Measurements from ENCODE around the gene RASSF3.
A peak's percentile ranks its signal among the peaks of the same experiment; 100 is the strongest.
"Not testable (repeated sequence)": the region's sequence is repeated elsewhere in the genome, so short reads cannot be mapped to it uniquely, and the experiment has no call there.

The RASSF3 gene

DNA sequence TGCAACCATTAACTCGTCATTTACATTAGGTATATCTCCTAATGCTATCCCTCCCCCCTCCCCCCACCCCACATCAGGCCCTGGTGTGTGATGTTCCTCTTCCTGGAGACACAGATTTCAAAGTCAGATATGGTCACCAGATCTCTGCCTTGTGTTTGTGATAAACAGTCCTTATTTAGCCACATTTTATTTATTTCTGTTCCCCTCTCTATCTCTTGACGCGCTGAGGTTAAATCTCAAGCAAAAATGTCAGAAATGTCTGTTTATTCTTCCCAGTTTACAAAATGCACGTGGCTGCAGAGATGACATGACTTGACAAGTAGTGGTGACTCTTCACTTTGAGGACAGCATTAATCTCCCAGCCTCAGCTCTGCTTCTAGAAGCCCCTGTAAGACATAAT is 11.5 kb upstream of the RASSF3 start:
- no peak for DNase-seq

DNA sequence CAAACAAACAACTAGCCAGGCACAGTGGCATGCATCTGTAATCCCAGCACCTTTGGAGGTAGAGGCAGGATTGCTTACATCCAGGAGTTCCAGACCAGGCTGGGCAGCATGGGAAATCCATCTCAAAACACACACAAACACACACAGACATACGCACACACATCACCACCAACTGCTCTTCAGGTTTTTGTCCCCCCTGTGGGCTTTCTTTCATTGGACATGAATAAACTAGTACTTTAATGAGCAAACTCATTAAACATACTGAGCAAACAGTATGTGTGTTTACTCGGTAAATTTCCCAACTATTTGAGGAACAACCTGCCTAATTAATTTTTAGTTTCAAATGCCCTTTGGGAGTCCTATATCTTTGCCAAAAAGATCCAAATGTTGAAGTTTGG is 10.1 kb upstream of the RASSF3 start:
- peak; percentile 96 for DNase-seq

DNA sequence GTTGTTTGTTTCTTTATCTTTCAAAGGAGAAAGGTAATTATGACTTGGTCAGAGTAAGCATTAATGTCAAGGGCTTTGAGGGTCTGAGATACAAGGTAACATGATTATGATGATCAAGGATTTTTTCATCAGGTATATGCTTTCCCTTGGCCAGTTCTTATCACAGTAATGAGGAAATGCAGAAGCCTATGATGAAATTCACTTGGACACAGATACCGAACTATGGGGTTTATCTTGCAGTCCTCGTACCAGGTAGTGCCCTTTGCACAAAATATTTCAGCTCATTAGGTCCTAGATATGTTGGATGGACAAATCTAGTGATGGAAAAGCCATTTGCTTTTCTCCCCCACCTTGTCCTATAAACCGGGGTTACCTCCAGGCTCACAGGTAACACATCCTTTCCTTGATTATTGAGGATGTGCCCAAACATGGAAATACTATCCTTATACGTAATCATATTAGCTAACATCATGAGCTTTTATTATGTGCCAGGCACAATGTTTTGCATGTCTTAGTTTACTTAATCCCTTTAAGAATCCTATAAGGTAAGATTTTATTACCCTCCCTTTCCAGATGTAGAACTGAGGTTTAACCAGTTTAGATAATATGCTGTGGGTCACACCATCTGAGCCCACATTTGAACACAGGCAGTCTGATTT is 7.0 kb upstream of the RASSF3 start:
- DNase-seq: no peak

DNA sequence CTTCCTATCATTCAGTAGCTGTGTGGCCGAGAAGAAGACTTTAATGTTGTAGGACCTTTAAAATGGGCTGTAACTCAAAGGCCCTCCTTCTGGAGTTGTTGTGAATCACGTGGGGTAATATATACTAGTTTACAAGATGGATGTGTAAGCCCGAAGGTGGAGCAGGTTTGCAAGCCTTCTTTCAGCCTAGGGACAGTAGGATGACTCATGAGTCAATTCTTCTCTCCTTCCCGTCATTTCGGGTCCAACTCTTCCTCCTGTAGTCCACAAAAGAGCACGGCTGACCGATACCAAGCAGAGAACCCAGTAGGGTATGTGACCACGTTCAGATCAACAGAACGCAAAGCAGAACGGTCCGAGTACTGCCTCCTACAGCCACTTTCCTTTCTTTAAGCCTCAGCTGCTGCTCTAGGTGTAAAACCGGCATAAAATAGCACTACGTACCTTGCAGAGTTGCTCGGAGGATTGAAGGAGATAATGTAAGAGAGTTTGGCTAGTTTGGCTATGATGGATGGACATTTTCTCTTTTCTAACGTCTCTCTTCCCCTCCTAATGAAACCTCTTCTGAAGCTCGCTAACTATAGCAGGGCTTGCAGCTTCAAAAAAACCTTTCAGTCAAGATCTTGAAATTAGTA is 1.3 kb upstream of the RASSF3 start:
- peak; percentile 62 for DNase-seq

GRCh38 chr12:64609536-64610078 is 688 bp upstream of the RASSF3 start:
- peak; percentile 55 for DNase-seq

DNA sequence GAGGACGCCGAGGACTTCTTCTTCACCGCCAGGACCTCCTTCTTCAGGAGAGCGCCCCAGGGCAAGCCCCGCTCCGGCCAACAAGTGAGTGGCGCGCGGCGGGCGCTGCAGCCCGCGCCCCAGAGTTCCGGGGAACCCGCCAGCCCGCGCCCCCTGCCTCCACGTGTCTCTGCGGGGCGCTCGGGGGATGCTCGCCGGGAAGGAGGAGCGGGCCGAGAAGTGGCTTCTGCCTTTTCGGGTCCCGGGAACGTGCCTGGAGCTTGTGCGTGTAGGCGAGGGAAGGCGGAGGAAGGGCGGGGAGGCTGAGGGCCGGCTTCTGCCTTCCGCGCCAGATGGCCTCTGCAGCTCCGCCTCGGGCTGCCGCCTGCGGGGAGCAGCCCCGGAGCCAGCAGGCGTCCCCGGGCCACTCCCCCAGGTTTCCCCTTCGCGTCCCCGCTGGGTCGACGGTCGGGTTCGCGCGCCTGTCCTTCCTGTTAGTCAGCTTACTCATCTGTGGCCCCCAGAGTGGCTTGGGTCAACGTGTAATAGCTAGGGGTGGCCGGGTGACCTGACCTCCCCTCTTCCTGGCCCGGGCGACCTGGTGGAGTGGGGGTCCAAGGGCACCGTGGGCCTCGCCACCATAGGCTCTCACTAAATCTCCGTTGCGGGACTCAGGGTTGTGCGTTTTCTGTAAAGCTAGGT is 505 bp downstream of the RASSF3 start:
- peak; percentile 82 for DNase-seq

- peak; percentile 12 for DNase-seq
Measured at GRCh38 chr12:64611341-64612284, 1.3 kb downstream of the RASSF3 start.

DNA sequence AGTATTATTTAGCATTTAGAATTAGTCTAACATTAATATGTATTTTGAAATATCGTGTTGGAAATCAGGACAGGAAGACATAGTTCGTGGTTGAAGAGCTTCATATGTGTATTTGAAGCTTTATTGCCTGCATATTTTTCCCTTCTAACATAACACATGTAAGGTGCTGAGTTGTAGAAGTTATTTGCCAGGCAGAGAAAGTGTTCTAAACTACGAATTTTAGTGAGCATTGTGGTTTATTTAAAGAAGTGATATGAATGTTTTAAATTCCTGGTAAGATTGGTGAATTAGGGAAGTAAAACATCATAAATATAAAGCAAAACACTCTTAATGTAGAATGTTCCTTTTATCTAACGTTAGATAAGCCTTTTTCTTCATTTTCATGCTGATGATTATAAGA is 2.5 kb downstream of the RASSF3 start:
- DNase-seq: no peak

DNA sequence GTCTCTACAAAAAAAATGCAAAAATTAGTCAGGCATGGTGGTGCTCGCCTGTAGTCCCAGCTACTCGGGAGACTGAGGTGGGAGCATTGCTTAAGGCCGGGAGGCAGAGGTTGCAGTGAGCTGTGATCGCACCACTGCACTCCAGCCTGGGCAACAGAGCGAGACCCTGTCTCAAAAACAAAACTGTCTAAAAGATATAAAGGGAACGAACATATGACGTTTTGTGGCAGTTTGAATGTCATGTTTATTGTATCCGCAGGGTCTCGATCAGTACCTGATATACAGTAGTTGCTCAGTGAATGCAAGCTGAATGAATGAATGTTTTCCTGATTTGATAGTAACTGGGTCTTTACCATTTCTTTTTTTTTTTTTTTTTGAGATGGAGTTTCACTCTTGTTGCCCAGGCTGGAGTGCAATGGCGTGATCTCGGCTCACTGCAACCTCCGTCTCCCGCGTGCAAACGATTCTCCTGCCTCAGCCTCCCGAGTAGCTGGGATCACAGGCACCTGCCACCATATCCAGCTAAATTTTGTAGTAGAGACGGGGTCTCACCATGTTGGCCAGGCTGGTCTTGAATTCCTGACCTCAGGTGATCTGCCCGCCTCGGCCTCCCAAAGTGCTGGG is 3.6 kb downstream of the RASSF3 start:
- not testable (repeated sequence) for DNase-seq

GRCh38 chr12:64616201-64616600 is 5.9 kb downstream of the RASSF3 start:
- no peak for DNase-seq

DNA sequence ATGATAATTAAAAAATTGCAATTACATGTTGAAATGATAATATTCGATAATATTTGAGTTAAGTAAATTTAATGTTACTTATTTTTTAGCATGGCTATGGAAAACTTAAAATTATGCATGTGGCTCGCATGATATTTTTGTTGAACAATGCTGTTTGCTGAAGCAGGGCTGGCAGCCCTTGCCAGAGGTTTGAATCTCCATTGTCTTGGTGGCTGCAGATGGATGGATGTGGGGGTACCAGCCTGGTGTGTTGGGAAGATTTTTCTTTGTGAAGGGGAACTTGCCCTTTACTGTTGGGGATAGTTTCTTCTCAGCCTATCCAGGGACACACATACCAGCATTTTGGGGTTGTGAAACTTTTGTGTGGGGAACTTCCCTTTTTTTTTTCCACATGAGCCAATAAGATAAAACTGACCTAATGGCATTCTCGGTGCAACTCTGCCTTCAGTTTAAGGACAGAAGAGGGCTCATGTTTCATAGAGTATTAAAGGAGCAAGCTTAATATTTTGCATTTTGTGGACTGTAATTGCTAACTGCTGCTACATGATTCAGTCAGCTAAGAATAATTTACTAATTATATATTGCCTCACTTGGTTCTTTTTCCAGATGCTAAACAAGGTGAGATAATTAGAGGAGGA is 8.8 kb downstream of the RASSF3 start:
- DNase-seq: no peak

DNA sequence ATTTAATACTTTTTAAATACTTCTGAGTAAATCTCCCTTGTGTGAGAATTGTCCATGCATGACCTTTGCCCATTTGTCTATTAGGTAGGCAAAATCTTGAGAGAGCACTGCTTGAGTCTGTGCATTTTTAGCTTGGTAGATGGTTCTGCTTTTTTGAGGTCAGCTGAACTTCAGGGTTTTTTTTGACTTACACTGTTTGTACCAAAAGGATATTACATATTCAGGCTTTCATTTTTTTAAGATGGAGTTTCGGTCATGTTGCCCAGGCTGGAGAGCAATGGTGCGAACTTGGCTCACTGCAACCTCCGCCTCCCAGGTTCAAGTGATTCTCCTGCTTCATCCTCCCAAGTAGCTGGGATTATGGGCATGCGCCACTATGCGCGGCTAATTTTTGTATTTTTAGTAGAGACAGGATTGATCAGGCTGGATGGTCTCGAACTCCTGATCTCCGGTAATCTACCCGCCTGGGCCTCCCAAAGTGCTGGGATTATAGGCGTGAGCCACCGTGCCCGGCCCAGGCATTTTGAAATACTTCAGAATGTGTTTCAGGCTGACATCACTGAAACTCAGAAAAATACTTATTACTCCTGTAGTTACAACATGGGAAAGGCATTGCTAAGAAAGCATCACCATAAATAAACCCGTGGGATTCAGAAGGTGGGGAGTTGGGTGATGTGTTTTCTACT is 11.1 kb downstream of the RASSF3 start:
- DNase-seq: no peak

DNA sequence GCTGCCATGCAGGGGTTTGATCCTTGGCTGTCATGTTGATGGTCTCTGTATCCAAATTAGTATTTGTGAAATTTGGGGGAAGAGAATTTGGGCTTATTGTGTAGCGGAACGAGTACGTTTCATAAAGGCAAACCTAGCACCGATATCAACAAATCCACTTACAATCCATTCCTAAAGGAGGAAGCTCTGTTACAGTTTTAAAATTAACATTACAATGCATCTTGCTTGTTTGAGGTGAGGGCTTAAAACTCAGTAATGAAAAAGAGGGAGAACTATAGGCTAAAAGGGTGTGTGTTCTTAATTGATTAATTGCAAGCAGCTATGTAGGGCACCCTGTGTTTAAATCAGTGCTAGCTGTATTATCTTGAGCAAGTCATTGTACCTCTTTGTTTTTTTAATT is 13.7 kb downstream of the RASSF3 start:
- DNase-seq: no peak

GRCh38 chr12:64625243-64626077 is 15.2 kb downstream of the RASSF3 start:
- no peak for DNase-seq

- DNase-seq: not testable (repeated sequence)
Measured at GRCh38 chr12:64626588-64626987, 16.3 kb downstream of the RASSF3 start.

- no peak for DNase-seq
Measured at GRCh38 chr12:64627771-64628170, 17.5 kb downstream of the RASSF3 start.

DNA sequence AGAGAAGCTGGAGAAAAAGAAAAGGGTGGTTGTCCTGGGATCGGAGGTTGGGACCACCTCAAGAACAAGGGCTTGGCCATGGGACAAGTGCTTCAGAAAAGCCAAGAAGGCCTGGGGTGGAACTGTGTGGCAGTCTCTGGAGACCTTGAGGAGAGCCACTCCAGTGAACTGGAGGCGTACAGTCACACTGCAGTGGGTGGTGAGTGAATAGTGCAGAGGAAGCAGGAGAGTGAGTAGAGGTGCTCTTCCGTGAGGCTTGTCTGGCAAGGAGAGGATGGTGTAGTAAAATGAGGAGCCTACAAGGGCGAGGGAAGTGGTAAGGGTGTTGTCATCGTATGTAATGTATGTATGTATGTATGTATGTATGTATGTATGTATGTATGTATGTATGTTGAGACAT is 20.9 kb downstream of the RASSF3 start:
- no peak for DNase-seq

- no peak for DNase-seq
Measured at GRCh38 chr12:64633011-64633939, 23.0 kb downstream of the RASSF3 start.

DNA sequence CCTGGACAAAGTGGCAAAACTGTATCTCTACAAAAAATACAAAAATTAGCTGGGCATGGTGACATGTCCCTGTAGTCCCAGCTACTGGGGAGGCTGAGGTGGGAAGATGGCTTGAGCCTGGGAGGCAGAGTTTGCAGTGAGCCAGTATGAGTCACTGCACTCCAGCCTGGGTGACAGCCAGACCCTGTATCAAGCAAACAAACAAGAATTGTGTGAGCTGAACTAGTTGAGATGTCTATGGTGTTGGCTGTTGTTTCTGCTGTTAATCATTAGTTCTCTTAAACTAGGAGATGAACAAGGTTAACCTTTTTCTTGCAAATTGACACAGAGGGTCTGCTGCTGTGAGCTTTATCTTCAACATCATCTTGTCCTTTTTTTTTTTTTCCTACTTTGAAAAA is 23.6 kb downstream of the RASSF3 start:
- no peak for DNase-seq
